H54 (cell line): ENCODE measurements around the gene EIF2S1.
"Not testable (repeated sequence)": the region's sequence is repeated elsewhere in the genome, so short reads cannot be mapped to it uniquely, and the experiment has no call there.

ENCODE experiments used
- DNase-seq: peaks from one replicate; pipeline ENCODE4 v3.0.0; 2011; ENCODE audit warnings: low spot score, mixed read lengths; ENCODE audit not compliant: insufficient read length
- FAIRE-seq: peaks from 3 replicates; lab custom pipeline; 2011; peaks lifted over from hg19 to GRCh38; lab: Jason Lieb, UNC
- POLR2A ChIP-seq: IDR thresholded peaks from 2 replicates; pipeline ENCODE4 v1.6.1; 2011; ENCODE audit warnings: low read depth, mild to moderate bottlenecking, low read length

EIF2S1 gene

DNA sequence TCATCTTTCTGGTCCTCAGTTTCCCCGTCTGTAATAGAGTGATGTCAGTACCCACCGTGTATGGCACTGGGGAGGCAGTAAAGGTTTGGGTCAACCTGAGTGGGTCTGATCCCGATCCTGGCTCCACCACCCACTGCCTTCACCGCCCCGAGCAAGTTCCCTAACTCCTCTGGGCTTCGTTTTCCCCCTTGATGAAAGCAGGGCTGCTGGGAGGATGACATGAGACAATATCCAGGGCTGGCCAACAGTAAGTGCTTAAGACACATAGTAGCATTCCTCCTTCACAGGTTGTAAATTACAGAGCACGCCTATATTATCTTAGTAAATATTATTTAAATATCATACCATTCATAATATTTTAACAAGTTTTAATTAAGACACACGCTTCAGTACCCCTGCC lies 51.2 kb downstream of the EIF2S1 start:
- no peak for DNase-seq
- no peak for TF ChIP-seq POLR2A
- FAIRE-seq, result no peak

DNA sequence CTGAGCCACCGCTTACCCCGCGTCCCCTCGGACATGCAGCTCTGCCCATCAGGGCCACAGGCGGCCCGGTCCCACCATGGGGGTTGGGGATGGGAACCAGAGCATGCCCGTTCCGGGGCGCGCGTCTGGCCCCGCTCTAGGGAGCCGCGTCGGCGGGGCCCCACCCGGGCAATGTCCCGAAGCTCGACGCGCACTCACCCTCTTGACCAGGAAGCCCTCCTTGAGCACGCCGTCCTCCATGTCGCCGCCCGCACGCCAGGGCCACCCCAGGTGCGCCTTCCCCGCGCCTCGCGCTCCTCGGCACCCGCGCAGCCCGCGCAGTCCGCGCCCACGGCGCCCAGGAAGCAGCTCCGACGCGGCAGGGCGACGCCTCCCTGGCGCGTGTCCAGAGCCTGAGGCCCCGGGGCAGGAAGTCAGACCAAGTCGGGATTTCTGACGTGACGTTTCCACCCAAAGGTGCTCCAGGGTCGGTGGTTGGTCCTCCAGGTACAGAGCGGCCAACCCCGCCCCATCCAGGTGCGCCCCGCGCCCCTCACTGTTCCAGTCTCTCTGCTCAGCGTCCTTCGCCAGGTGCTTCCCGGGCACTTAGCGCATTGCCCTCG lies 51.8 kb downstream of the EIF2S1 start, which contains the start of gene PLEK2:
Gene PLEK2 (minus strand): TSS at position 346 of the 602 bp plus-strand sequence. CDS start 106 bp downstream, at position 240.
- DNase-seq, result no peak
- FAIRE-seq, result no peak
- TF ChIP-seq POLR2A, result no peak

DNA sequence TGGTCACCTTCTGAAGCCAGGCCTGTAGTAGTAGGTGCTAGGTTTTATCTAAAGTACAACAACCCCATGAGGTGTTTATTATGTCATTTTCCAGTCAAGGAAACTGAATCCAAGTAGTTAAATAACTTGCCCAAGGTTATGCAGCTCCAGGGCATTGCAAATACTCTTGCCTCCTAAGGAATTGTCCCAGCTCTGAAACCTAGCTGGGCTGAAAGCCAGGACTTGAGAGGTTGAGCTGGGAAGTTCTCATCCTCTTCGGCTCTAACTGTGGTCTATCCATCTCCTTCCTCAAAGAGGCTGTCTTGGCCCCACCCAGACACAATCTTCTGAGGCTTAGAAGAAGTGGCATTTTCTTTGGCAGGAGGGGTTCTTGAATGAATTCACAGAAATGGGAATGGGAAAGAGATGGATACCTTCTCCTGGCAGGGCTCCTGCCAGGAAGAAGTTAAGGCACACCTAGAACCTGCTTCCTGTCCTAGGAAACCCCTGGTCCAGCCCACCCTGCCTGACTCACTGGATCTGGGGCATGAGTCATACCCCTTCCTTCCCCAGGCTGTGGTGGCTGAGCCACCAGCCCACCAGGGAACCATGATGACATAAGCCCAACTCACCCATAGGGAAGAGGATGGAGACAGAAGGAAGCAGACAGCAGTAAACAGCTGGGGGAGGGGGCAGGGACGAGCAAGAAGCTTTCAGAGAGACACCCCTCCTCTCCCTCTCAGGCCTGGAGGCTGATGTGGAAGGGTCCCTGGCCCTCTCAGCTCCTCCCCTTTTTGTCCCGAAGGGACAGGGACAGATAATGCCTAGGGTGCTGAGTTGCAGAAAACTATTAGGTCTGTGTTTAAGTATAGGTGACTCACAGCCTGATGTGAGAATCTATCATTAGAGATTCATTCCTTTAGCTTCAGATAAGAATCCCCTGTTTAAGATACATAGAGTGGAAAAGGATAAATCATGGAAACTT lies 54.0 kb downstream of the EIF2S1 start:
- DNase-seq (peak; percentile 81), FAIRE-seq (peak; percentile 91)
- no peak for TF ChIP-seq POLR2A

- not testable (repeated sequence) for FAIRE-seq, DNase-seq
These were observed 55.5 kb downstream of the EIF2S1 start for GRCh38 chr14:67415610-67416009.

DNA sequence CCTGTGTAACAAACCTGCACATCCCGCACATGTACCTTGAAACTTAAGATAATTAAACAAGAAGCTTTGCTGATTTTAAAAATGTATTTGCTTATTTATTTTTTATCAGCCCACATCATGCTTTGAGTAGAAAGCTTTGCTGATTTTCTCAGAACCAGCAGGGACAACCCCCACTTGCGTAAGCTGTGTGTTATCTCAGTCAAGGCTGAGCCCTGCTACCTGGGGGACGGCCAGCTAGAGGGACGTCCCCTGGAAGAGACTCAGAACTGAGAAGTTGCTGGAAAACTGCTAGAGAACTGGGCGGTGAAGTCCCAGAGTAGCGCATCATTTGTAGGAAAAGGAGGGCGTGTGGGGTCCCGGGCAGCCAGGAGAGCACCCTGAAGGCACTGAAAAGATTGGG lies 56.0 kb downstream of the EIF2S1 start:
- FAIRE-seq (no peak), DNase-seq (no peak)
- no peak for TF ChIP-seq POLR2A

GRCh38 chr14:67416810-67417209 lies 56.7 kb downstream of the EIF2S1 start:
- DNase-seq, result no peak
- TF ChIP-seq POLR2A, result no peak
- FAIRE-seq, result no peak

DNA sequence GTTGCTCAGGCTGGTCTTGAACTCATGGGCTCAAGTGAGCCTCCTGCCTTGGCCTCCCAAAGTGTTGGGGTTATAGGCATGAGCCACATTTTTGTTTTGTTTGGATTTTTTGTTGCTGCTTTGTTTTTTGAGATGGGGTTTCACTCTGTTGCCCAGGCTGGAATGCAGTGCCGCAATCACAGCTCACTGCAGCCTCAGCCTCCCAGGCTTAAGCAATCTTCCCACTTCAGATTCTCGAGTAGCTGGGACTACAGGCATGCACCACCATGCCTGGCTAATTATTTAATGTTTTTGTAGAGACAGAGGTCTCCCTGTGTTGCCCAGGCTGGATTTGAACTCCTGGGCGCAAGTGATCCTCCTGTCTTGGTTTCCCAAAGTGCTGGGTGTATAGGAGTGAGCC lies 57.5 kb downstream of the EIF2S1 start:
- DNase-seq (no peak), FAIRE-seq (no peak)
- no peak for TF ChIP-seq POLR2A

GRCh38 chr14:67418401-67419191 lies 58.5 kb downstream of the EIF2S1 start:
- FAIRE-seq (no peak), DNase-seq (no peak)
- no peak for TF ChIP-seq POLR2A

DNA sequence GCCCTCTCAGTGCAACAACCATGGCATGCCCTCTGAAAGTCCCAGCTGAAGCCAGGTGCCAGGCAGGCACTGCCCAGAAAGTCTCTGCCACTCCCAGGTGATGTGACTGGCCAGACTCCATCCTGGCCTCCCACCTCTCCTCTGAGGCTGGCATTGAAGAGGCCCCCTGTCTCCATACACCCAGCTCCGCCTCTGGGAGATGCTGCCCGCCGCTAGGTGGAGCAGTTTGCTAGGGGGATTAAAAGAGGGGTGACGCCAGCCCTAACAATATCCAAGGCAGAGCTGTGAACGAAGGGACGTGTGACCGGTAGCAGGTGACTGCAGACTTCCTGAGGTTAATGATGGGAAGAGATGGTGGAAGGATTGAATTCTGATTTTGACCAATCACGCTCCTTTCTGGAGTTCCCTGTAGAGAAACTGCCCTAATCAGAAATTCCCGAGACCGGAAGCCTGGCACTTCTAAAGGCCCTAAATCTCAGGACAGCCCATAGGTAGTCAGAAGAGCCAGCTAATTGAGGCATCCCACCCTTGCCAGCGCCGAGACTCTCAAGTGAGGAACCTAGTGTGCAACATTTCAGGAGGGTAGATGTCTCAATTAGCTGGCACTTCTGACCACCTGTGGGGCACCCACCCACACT lies 60.1 kb downstream of the EIF2S1 start:
- FAIRE-seq (no peak), DNase-seq (no peak)
- TF ChIP-seq POLR2A, result no peak

DNA sequence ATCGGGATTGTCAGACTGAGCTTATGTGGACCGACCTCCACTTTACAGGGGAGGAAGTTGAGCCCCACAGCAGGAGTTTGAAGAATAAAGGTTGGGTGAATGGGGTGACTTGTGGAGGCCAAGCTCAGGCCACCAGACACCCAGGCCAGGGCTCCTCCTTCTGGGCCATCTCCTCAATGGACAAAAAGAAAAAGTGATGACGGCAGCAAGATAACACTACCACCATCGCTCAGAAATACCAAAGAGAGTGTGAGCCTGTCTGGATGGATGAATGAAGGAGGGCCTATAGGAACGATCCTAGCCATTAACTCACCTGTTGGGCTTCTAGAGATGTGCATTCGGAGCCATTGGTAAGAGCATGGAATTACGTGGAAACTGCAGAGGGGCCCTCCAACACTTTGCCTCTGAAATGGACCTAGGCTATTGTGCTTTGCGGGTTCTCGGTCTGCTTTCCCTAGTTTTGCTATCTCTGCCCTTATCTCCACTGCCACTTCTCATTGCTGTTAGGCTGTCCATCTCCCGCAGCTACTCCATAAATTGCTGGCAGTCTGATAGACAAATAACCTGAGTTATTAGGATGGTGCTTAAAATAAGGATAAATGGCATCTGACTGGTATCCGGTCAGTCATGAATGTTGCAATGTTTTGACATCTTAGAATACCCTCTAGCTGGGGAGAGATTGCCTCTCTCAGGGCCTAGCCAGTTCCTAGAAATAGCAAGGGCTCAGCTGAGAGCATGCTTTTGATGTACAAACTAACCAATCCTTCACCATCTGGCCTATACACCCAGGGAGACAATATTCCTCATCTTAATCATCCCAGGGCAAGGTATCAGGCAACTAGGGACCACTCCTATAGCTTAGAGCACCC lies 61.5 kb downstream of the EIF2S1 start:
- FAIRE-seq (no peak), DNase-seq (no peak)
- TF ChIP-seq POLR2A, result no peak

GRCh38 chr14:67423424-67423823 lies 63.3 kb downstream of the EIF2S1 start:
- TF ChIP-seq POLR2A, result no peak
- FAIRE-seq, result no peak
- no peak for DNase-seq

GRCh38 chr14:67424539-67424938 lies 64.4 kb downstream of the EIF2S1 start:
- no peak for FAIRE-seq
- no peak for TF ChIP-seq POLR2A
- DNase-seq, result no peak
